HepG2 (cell line): ENCODE data around the gene MOV10L1.

Experiments
- BCL6 ChIP-seq: IDR thresholded peaks from 2 replicates; pipeline ENCODE4 v1.6.1; 2016; ENCODE audit warnings: missing genetic modification reagents, missing compliant biosample characterization
- CEBPB ChIP-seq: IDR thresholded peaks from 2 replicates; pipeline ENCODE4 v1.6.1; 2011; ENCODE audit warnings: low read depth, low read length, improper control_type of control experiment, borderline replicate concordance
- CENPT ChIP-seq: sonication (generic); formaldehyde crosslinking; IDR thresholded peaks from 2 replicates; pipeline ENCODE4 v1.8.0; 2022; ENCODE audit warnings: low read depth, mild to moderate bottlenecking, moderate library complexity, missing genetic modification reagents
- JUNB ChIP-seq: sonication (generic); formaldehyde crosslinking; IDR thresholded peaks from 2 replicates; pipeline ENCODE4 v1.8.0; 2022; ENCODE audit warnings: missing genetic modification reagents, mild to moderate bottlenecking, borderline replicate concordance
- LCORL ChIP-seq, 2 experiments: fragments of 450-650 bp in 1 of 2; sonication (generic) in 1 of 2; formaldehyde crosslinking in 1 of 2; IDR thresholded peaks; 2 replicates each; pipeline versions ENCODE4 v1.5.0 to v1.6.1; 2017 to 2020; ENCODE audit warnings: antibody characterized with exemption in 1 of 2, missing genetic modification reagents in 1 of 2
- MAFK ChIP-seq, 2 experiments: IDR thresholded peaks in 1 of 2; conservative IDR thresholded peaks in 1 of 2; 2 replicates each; pipeline ENCODE4 v1.6.1; 2011; ENCODE audit warnings: improper control_type of control experiment in 2 of 2, low read length in 2 of 2
- POLR2AphosphoS2 ChIP-seq: IDR thresholded peaks from 2 replicates; pipeline ENCODE4 v1.6.1; 2011; ENCODE audit warnings: low read depth, low read length, improper control_type of control experiment
- RELA ChIP-seq: sonication (generic); formaldehyde crosslinking; IDR thresholded peaks from 2 replicates; pipeline ENCODE4 v1.4.0; 2020; ENCODE audit warnings: missing genetic modification reagents
- ZNF782 ChIP-seq: sonication (generic); formaldehyde crosslinking; IDR thresholded peaks from 2 replicates; pipeline ENCODE4 v1.4.0; 2020; ENCODE audit warnings: missing genetic modification reagents, mild to moderate bottlenecking, borderline replicate concordance
- TF ChIP-seq, protein P1 (sequence below): sonication (generic); formaldehyde crosslinking; IDR thresholded peaks from 2 replicates; pipeline ENCODE4 v1.5.0; 2020; ENCODE audit warnings: missing genetic modification reagents
- TF ChIP-seq, protein P2 (sequence below): sonication (generic); formaldehyde crosslinking; IDR thresholded peaks from 2 replicates; pipeline ENCODE4 v1.5.1; 2020; ENCODE audit warnings: mild to moderate bottlenecking, missing genetic modification reagents, moderate library complexity
- TF ChIP-seq, protein P3 (sequence below): sonication (generic); formaldehyde crosslinking; IDR thresholded peaks from 2 replicates; pipeline ENCODE4 v1.5.0; 2020; ENCODE audit warnings: mild to moderate bottlenecking, missing genetic modification reagents, moderate library complexity

DNA sequence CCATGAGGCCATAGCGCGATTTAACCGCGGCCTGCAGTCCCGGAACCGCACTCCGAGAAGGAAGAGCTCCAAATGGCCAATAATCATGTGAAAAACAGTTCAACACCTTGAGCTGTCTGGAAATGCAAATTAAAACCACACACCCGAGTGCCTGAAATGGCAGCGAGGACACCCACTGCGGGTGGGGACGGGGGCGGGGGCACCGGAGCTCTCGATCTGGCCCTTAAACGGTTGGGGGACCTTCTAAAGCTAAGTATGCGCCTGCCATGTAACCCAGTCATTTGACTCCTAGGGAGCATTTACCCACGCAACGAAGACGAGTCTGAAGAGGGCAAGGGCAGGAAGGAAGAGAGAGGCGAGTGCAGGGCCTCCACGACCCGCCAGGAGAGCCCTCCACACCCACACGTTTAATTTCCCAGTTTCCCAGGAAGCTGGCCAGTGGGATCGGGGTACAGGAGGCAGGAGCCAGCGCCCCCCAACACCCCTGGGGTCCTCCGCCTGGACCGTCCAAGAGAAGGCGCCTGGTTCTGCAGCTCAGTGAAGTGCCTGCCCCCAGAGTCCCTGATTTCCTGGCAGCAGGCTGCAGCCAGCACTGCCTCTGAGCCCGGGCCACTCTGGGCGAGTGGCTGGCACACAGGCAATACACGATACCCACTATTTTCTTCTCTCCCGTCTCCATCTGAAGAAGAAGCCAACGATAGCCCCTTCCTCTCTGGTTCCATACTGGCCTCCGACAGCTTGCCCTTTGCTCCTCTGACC lies 33.4 kb upstream of the MOV10L1 start:
- TF ChIP-seq MAFK (conservative IDR thresholded peaks at IDR 0.05 in 1 of 2, IDR thresholded peaks at IDR 0.05 in 1 of 2; ENCODE audit: low read length in 2 of 2) (no peak), ZNF782 (no peak), CENPT (CRISPR knock-in tag) (no peak), CEBPB (no peak), LCORL (IDR thresholded peaks at IDR 0.05) (no peak), LCORL (CRISPR knock-in tag; IDR thresholded peaks at IDR 0.05) (no peak), BCL6 (CRISPR knock-in tag) (no peak), RELA (CRISPR knock-in tag) (no peak), JUNB (CRISPR knock-in tag) (no peak), POLR2AphosphoS2 (no peak)
- TF ChIP-seq, protein P1, sequence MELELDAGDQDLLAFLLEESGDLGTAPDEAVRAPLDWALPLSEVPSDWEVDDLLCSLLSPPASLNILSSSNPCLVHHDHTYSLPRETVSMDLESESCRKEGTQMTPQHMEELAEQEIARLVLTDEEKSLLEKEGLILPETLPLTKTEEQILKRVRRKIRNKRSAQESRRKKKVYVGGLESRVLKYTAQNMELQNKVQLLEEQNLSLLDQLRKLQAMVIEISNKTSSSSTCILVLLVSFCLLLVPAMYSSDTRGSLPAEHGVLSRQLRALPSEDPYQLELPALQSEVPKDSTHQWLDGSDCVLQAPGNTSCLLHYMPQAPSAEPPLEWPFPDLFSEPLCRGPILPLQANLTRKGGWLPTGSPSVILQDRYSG: no peak
- TF ChIP-seq, protein P2, sequence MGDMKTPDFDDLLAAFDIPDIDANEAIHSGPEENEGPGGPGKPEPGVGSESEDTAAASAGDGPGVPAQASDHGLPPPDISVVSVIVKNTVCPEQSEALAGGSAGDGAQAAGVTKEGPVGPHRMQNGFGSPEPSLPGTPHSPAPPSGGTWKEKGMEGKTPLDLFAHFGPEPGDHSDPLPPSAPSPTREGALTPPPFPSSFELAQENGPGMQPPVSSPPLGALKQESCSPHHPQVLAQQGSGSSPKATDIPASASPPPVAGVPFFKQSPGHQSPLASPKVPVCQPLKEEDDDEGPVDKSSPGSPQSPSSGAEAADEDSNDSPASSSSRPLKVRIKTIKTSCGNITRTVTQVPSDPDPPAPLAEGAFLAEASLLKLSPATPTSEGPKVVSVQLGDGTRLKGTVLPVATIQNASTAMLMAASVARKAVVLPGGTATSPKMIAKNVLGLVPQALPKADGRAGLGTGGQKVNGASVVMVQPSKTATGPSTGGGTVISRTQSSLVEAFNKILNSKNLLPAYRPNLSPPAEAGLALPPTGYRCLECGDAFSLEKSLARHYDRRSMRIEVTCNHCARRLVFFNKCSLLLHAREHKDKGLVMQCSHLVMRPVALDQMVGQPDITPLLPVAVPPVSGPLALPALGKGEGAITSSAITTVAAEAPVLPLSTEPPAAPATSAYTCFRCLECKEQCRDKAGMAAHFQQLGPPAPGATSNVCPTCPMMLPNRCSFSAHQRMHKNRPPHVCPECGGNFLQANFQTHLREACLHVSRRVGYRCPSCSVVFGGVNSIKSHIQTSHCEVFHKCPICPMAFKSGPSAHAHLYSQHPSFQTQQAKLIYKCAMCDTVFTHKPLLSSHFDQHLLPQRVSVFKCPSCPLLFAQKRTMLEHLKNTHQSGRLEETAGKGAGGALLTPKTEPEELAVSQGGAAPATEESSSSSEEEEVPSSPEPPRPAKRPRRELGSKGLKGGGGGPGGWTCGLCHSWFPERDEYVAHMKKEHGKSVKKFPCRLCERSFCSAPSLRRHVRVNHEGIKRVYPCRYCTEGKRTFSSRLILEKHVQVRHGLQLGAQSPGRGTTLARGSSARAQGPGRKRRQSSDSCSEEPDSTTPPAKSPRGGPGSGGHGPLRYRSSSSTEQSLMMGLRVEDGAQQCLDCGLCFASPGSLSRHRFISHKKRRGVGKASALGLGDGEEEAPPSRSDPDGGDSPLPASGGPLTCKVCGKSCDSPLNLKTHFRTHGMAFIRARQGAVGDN: no peak
- TF ChIP-seq, protein P3, sequence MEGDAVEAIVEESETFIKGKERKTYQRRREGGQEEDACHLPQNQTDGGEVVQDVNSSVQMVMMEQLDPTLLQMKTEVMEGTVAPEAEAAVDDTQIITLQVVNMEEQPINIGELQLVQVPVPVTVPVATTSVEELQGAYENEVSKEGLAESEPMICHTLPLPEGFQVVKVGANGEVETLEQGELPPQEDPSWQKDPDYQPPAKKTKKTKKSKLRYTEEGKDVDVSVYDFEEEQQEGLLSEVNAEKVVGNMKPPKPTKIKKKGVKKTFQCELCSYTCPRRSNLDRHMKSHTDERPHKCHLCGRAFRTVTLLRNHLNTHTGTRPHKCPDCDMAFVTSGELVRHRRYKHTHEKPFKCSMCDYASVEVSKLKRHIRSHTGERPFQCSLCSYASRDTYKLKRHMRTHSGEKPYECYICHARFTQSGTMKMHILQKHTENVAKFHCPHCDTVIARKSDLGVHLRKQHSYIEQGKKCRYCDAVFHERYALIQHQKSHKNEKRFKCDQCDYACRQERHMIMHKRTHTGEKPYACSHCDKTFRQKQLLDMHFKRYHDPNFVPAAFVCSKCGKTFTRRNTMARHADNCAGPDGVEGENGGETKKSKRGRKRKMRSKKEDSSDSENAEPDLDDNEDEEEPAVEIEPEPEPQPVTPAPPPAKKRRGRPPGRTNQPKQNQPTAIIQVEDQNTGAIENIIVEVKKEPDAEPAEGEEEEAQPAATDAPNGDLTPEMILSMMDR (CRISPR knock-in tag): no peak
